Karpas-422 (cell line): ENCODE results near the gene MARF1. TPM values are rescaled to one million over a fixed set of nuclear protein-coding genes. Genes with fewer than 3 reads are reported as not detected.

Experiments
- DNase-seq: peaks from one replicate; pipeline ENCODE4 v3.0.0-alpha.2; 2015
- H2AFZ ChIP-seq: fragments of 200-600 bp; sonication (generic); 2 replicates; pipeline ENCODE4 v1.6.1; 2014; ENCODE audit warnings: antibody characterized with exemption, low read length, mixed read lengths
- H3K27ac ChIP-seq: fragments of 200-600 bp; sonication (generic); 2 replicates; pipeline ENCODE4 v1.5.1; 2014; ENCODE audit warnings: mild to moderate bottlenecking, low read length, moderate library complexity
- H3K27me3 ChIP-seq: fragments of 200-600 bp; sonication (generic); 2 replicates; pipeline ENCODE4 v1.6.1; 2014; ENCODE audit warnings: low read length, mixed read lengths
- H3K36me3 ChIP-seq: fragments of 200-600 bp; sonication (generic); 2 replicates; pipeline ENCODE4 v1.6.1; 2014; ENCODE audit warnings: low read length, mixed read lengths; ENCODE audit not compliant: insufficient read depth
- H3K4me1 ChIP-seq: fragments of 200-600 bp; sonication (generic); 2 replicates; pipeline ENCODE4 v1.6.1; 2014; ENCODE audit warnings: mild to moderate bottlenecking, low read length, mixed read lengths
- H3K4me2 ChIP-seq: fragments of 200-600 bp; sonication (generic); 2 replicates; pipeline ENCODE4 v1.6.1; 2014; ENCODE audit warnings: low read length, low read depth, mild to moderate bottlenecking; ENCODE audit not compliant: poor library complexity, severe bottlenecking
- H3K4me3 ChIP-seq: fragments of 200-600 bp; sonication (generic); 2 replicates; pipeline ENCODE4 v1.5.1; 2014; ENCODE audit warnings: mild to moderate bottlenecking, antibody characterized with exemption, low read length, mixed read lengths
- H3K79me2 ChIP-seq: fragments of 200-600 bp; sonication (generic); 2 replicates; pipeline ENCODE4 v1.6.1; 2014; ENCODE audit warnings: mild to moderate bottlenecking, low read length, mixed read lengths
- H3K9ac ChIP-seq: fragments of 200-600 bp; sonication (generic); 2 replicates; pipeline ENCODE4 v1.6.0; 2014; ENCODE audit warnings: low read length
- H3K9me2 ChIP-seq: fragments of 200-600 bp; sonication (generic), shearing (Covaris generic); replicated peaks from 2 replicates; pipeline ENCODE4 v1.6.0; 2014; ENCODE audit warnings: mild to moderate bottlenecking, low read length, moderate library complexity; ENCODE audit not compliant: insufficient read depth
- H3K9me3 ChIP-seq: fragments of 300-700, 200-600 bp; sonication (generic); 2 replicates; pipeline ENCODE4 v1.6.1; 2014; ENCODE audit warnings: low read length, mixed read lengths
- H4K20me1 ChIP-seq: fragments of 200-600 bp; sonication (generic); 2 replicates; pipeline ENCODE4 v1.6.1; 2014; ENCODE audit warnings: mild to moderate bottlenecking, antibody characterized with exemption, low read length, low read depth; ENCODE audit not compliant: insufficient read depth
- total RNA-seq: library from RNA; depleted of rRNA; stranded (reverse); fragments of >200 nt; shearing (Covaris generic); gene quantifications from 2 replicates; pipeline ENCODE4 v1.2.3, GENCODE V29; 2014; ENCODE audit warnings: low replicate concordance

Gene MARF1
- total RNA-seq, 1 experiment from 2014 or later = 73.1 TPM

- Histone ChIP-seq H3K4me1 (no peaks in the 10 kb centered on the region), H3K79me2 (no peaks in the 10 kb centered on the region), H4K20me1 (no peaks in the 10 kb centered on the region), H3K27me3 (no peaks in the 10 kb centered on the region), H3K4me2 (no peak overlapping the region), H3K9me3 (no peaks in the 10 kb centered on the region), H3K4me3 (no peak overlapping the region), H3K27ac (no peak overlapping the region), H2AFZ (no peak overlapping the region), H3K36me3 (peaks cover 43% of the 10 kb centered on the region; the same call in 1 of the 2 replicates), H3K9me2 (no peaks in the 10 kb centered on the region), H3K9ac (no peak overlapping the region)
- DNase-seq = no peak
These were observed 37.0 kb downstream of the MARF1 start for GRCh38 chr16:15605839-15606517.

GRCh38 chr16:15604460-15605440, 38.2 kb downstream of the MARF1 start:
- Histone ChIP-seq H3K4me1 (no peaks in the 10 kb centered on the region), H3K27ac (no peak overlapping the region), H4K20me1 (no peaks in the 10 kb centered on the region), H3K4me3 (no peak overlapping the region), H3K36me3 (peaks cover 34% of the 10 kb centered on the region; the same call in 1 of the 2 replicates), H3K9ac (no peak overlapping the region), H2AFZ (no peak overlapping the region), H3K79me2 (no peaks in the 10 kb centered on the region), H3K27me3 (no peaks in the 10 kb centered on the region), H3K9me2 (no peaks in the 10 kb centered on the region), H3K9me3 (no peaks in the 10 kb centered on the region), H3K4me2 (no peak overlapping the region)
- DNase-seq = no peak

GRCh38 chr16:15602285-15603044, 40.5 kb downstream of the MARF1 start:
- Histone ChIP-seq H3K27ac (no peak overlapping the region), H3K36me3 (peaks cover 18% of the 10 kb centered on the region; the same call in 1 of the 2 replicates), H3K4me3 (no peak overlapping the region), H3K9me2 (no peaks in the 10 kb centered on the region), H3K4me1 (no peaks in the 10 kb centered on the region), H3K27me3 (no peaks in the 10 kb centered on the region), H4K20me1 (no peaks in the 10 kb centered on the region), H3K9me3 (no peaks in the 10 kb centered on the region), H3K9ac (no peak overlapping the region), H3K79me2 (no peaks in the 10 kb centered on the region), H3K4me2 (no peak overlapping the region), H2AFZ (no peak overlapping the region)
- no peak for DNase-seq

- Histone ChIP-seq H3K4me1 (no peaks in the 10 kb centered on the region), H2AFZ (no peak overlapping the region), H4K20me1 (no peaks in the 10 kb centered on the region), H3K4me3 (no peak overlapping the region), H3K4me2 (no peak overlapping the region), H3K36me3 (peaks cover 22% of the 10 kb centered on the region; the same call in 1 of the 2 replicates), H3K79me2 (no peaks in the 10 kb centered on the region), H3K27ac (no peak overlapping the region), H3K9me3 (no peaks in the 10 kb centered on the region), H3K9me2 (no peaks in the 10 kb centered on the region), H3K27me3 (no peaks in the 10 kb centered on the region), H3K9ac (no peak overlapping the region)
- DNase-seq = no peak
These were observed 41.6 kb downstream of the MARF1 start for GRCh38 chr16:15601212-15601879.

- Histone ChIP-seq H2AFZ (no peak overlapping the region), H4K20me1 (no peaks in the 10 kb centered on the region), H3K79me2 (no peaks in the 10 kb centered on the region), H3K4me1 (no peaks in the 10 kb centered on the region), H3K4me2 (no peak overlapping the region), H3K36me3 (peaks cover 30% of the 10 kb centered on the region; the same call in 1 of the 2 replicates), H3K27ac (no peak overlapping the region), H3K9me2 (no peaks in the 10 kb centered on the region), H3K4me3 (no peak overlapping the region), H3K9ac (no peak overlapping the region), H3K9me3 (no peaks in the 10 kb centered on the region), H3K27me3 (no peaks in the 10 kb centered on the region)
- DNase-seq = no peak
These were observed 43.5 kb downstream of the MARF1 start for GRCh38 chr16:15599303-15600070.

GRCh38 chr16:15598648-15599190, 44.2 kb downstream of the MARF1 start:
- H3K79me2 ChIP-seq = no peaks in the 10 kb centered on the region
- no peak overlapping the region for H3K27ac ChIP-seq
- no peak overlapping the region for H3K9ac ChIP-seq
- no peaks in the 10 kb centered on the region for H3K27me3 ChIP-seq
- no peak overlapping the region for H3K4me3 ChIP-seq
- H2AFZ ChIP-seq = no peak overlapping the region
- no peak overlapping the region for H3K4me2 ChIP-seq
- no peak for DNase-seq
- H3K9me3 ChIP-seq = no peaks in the 10 kb centered on the region
- peaks cover 24% of the 10 kb centered on the region; the same call in 1 of the 2 replicates for H3K36me3 ChIP-seq
- no peaks in the 10 kb centered on the region for H3K9me2 ChIP-seq
- no peaks in the 10 kb centered on the region for H3K4me1 ChIP-seq
- no peaks in the 10 kb centered on the region for H4K20me1 ChIP-seq
